CD4-positive, alpha-beta T cell treated with Interleukin-2 at 100 ng/mL for 4 hours (primary cell): ENCODE results near the gene SLC25A21.

ENCODE experiments used
- DNase-seq: peaks from one replicate; pipeline ENCODE4 v3.0.0-alpha.2; 2020; ENCODE audit warnings: low spot score

SLC25A21 gene

DNA sequence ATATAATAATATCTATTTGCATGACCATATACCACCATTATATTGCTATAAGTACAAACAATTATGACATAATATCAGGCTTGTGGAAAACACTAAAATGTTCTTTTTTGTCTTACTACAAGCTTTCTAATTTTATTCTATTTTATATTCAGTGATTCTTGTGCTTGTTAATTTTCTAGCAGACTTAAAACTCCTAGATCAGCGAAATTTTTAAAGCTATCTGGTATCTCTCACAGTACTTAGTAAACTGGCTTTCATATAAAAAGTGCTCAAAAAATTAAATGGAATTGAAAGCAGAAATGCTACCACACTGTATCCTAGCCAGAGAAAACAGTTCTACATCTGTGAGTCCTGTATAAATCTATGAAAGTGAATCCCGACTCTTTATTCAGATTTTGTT lies 405.4 kb downstream of the SLC25A21 start:
- DNase-seq, result no peak

DNA sequence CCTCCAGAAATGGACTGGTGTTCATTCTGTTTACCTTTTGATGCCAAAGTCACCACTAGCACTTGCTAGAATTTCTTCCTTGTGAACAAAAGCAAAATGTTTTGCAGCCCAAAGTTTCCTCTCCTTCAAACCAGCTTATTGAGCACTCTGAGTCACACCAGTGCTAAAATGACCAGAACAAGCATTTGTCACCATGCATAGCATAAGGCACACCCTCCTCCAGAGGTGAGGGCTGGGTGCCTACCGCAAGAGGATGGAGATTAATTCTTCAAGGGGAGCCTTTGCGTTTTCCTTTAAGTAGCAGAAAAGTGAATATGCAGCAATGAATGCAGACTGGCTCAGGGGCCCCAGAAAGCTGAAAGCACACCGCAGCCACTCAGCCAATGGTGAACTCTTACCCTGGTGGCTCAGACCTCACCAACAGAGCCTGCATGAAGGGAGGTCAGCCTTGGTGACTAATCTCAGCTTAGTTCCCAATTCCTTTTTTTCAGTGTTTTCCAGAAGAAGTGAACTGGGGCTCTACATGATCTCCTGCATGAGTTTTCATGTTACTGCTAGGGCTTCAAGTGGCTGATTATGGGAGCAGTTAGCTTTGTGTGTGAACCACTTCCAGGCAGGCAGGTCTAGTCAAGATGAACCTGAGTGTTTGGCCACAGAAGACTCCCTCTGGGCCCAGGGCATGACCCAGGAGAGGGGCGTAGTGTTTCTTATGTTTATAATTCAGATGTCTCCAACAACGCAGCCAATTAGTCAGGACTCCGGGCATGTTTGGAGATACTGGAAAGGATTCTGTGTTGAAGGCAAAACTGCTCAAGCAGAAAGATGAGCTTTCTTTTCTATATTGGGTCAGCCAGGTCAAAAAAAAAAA lies 414.4 kb downstream of the SLC25A21 start:
- DNase-seq, result no peak

DNA sequence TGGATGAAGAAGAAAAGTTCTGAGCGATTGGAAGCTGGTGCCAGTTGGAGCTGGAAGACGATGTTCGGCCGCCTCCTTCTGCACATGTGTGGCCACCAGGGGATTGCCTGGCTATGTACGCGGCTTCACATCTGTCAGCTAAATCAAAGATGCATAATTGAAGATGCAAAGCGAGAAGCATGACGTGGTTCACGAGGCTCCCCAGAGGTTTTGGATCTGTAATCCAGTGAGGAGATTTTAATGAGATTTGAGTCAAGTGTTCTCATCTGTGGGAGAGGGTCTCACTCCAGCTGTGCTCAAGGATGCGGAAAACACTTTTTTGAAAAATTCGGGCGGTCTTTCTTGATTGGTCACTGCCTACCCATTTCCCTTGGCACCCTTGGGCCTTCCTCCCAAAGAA lies 416.2 kb downstream of the SLC25A21 start:
- DNase-seq, result no peak

DNA sequence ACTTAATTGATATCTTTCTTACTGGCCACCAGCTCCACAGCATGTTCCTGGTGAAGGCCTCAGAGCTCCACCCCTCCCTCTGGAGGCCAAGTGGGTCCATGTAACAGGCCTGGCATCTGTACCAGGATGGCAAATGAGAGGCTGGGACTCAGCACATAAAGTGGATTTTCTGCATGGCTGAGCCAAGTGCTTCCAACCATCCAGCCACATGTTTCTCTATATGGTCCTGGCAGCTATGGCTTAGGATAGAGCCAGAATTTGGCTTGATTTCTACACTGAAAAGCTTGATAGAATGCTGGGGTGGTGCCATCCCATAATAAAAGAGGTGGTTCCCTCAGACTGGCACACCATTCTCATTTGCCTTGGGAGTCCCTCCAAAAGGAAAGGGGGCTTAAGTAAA lies 416.6 kb downstream of the SLC25A21 start:
- no peak for DNase-seq

DNA sequence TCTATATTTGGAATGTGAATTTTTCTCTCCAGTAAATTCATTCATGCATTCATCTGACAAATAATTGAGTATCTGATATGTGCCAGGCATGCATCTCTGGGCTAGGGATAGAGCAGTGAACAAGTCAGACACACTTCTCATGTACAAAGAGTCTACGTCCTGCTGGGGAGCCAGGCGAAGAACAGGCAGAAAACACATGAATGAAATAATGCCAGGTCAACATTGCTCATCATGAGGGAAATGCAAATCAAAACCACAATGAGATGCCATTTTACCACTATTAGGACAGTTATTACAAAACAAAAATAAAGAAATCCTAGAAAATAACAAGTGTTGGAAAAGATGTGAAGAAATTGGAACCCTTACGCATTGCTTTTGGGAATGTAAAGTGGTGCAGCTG lies 420.5 kb downstream of the SLC25A21 start:
- DNase-seq, result no peak

DNA sequence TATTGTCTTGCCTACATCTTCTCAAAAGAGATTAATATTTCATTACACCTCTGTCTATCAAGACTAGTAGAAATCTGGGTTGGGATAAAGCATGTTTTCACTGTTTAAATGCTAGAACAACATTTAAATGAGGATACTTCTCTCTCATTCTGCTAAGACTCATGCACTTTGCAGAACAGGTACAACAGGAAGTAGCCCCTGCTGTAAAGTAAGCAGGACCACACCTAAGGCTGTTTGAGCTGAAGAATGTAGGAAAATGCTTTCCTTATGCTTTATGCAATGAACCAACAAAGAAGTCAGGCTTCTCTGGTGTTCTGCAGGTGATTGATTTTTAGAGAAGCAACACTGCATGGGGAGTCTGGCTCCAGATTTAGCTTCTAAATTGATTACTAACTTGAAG lies 421.3 kb downstream of the SLC25A21 start:
- no peak for DNase-seq

DNA sequence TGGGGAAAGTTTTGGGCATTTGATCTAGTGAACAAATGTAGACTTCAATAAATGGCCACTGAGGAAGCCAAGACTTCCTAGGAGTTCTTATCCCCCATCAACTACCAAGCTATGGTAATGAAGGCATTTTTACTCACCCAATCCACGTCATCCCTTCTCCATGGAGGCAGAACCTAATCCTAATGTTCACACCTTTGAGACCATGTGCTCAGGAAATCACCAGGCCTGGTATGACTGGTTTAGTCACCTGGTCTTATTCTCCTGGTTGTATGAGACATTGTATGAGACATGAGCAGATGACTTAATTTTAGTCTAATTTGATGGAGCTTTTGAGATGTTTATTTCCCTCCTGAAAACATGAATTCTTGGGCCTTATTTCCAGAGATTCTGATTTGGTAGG lies 422.2 kb downstream of the SLC25A21 start:
- DNase-seq, result no peak

DNA sequence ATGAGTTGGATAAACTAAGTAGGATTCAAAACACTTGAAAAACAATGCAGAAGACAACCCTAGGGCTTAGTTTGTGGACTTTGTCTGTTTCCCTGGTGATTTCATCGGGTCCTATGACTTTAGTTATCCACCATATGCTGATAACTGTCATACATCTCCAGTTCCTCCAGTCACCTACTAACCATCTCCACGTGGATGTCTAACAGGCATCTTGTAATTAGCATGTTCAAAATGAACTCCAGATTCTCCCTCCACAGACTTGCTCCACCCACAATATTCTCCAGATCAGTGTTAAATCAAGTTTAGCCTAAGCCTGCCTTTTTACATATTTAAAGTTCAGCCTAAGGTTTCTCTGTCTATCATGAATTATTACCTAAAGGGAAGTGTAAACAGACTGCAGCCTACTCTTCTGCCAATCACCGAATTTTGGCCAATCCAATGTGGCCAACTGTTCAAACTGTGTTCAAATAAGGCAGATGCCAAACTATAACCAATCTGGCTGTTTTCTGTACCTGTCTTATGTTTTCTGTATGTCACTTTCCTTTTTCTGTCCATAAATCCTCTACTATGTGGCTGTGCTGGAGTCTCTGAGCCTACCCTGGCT lies 423.7 kb downstream of the SLC25A21 start:
- DNase-seq, result no peak

DNA sequence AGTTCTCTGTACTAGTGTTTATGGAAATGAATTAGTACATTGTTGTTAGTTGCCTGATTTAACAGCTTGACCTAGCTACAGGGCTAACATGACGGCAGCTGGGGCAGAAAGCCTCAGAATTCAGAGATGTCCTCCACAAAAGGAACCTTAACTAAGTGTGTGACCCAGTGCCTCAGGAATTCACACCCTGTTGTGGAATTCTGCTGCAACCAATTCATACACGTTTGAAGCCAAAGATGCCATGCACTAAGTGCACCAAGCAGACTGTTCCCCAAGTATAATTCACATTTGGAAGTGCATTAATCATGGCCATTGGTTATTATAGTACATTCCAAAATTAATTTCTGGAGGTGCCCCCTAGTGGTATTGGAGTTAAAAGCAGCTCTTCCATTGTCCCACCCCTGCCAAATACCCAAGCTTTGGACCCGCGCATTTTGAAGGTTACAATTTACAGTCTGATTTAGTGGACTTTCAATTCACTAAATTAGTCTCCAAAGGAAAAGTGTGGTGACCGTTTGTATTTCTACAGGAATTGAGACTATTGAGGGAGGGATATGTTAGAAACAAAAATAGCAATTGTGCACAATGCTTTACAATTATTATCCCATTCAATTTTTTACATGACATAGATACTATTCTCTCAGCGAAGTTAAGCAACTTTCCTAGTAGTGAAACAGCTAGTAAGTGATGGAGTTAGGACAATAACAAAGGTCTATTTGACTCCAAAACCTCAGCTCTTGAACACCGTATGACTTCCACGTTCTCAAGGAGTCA lies 424.8 kb downstream of the SLC25A21 start:
- no peak for DNase-seq

DNA sequence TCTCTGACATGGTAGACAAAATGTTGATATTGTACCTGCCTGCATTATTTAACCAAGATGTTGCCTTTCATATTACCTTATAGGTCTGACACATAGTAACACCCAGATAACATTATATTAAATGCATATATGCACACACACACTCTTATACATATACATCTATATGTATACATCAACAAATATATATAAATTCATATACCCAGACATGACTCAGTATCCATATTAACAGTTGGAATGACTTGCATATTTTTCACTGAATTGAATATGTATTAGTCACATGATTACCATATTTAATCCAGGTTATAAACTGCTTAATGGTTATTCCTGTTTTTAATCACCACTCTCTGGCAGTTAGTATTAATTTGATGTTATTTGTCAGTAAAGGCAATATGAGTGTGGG lies 425.5 kb downstream of the SLC25A21 start:
- DNase-seq, result no peak

DNA sequence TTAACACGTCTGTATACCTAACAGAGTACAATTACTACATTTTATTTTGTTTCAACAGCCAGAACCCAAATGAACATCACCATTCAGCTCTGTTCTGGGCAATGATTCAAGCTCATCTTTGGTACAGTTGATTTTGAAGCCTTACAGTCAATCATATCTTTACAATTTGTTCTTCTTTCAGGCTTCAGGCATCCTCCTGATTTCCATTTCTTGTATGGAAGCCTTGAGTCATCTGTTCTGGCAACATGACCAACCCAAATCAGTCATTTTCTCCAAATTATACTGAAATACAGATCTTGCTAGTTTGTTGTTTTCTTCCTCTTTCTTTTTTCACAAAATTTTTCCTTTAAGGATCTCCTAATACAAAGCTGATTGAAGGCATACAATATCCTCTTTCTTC lies 430.5 kb downstream of the SLC25A21 start:
- no peak for DNase-seq

DNA sequence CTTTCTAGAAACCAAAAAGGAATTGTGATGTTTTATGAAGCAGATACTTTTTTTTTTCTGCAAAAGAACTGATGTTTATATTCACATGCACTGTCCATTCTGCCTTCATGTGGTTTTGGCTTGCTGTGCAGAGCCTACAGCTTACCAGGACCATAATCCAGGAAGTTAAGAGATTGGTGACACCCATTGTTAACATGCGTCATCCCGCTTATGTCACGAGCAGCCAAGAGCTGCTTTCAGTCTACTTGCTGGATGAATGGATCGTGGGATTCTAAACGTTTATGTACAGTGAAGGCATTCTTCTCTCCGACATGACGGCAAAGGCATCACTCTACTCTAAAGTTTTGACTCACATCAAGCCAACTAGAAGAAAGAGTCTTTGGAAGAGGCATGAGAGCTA lies 434.1 kb downstream of the SLC25A21 start:
- DNase-seq, result no peak

DNA sequence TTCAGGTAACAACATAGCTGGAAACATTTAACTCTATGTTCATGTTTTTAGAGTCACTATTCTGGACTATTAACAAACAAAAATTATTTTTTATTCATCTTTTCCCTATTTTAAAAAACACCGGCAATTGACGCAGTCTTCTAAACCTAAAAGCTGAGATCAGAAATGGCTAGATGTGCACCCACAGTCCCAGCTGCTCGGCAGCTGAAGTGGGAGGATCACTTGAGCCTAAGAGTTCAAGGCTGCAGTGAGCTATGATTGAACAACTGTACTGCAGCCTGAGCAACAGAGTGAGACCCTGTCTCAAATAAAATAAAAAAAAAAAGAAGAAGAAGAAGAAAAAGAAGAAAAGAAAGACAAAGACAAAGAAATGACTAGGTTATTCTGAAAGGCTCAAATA lies 446.3 kb downstream of the SLC25A21 start:
- DNase-seq, result no peak

DNA sequence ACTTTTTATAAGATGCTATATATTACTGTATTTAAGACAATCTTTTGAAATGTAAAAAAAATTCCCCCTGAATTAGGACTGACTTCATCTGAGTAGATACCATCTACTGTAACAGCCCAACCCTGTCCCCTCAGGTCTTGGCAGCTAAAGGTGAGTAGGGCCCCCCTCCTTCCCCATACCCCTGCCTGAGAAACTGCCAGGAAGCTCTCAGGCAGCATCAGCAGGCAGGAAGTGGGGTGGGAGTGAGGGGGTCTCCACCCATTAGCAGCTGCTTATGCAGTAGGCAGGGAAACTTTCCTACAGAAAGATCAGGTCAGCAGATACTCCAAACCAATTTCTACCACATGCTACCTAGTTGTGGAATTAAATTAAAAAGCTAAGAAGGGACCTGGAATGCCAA lies 448.2 kb downstream of the SLC25A21 start:
- no peak for DNase-seq

DNA sequence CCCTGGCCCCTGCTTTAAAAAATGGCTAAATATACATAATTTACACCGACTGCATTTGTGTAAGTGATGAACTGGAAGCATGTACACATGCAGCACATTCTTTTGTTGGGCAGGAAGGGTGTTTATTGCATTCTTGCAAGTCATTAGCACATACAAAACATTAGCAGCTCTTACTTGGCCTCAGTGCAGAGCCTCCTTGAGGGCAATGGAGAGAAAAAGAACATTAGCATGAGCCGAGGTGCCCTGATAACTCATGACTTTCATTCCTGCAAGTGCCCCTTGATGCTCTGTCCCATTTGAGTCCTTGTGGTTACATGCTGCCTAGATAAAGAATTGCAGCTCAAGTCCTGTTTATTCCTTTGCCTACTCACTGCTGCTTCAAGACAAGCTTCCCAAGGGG lies 448.9 kb downstream of the SLC25A21 start:
- no peak for DNase-seq

DNA sequence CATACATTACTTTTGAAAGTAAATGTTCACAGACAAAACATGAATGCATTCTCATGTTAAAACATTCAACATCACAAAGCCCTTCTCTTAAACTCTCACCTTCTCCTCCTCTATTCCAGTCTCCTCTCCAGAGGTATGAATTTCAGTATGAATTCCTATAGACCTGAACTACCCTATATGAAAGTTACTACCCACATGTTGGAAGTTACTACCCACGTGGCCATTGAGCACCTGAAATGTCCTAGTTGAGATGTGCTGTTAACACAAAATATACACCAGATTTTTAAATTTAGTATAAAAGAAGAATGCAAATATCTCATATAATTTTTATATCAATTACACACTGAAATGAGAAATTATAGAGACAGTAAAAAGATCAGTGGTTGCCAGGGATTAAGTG lies 450.5 kb downstream of the SLC25A21 start:
- DNase-seq, result no peak

DNA sequence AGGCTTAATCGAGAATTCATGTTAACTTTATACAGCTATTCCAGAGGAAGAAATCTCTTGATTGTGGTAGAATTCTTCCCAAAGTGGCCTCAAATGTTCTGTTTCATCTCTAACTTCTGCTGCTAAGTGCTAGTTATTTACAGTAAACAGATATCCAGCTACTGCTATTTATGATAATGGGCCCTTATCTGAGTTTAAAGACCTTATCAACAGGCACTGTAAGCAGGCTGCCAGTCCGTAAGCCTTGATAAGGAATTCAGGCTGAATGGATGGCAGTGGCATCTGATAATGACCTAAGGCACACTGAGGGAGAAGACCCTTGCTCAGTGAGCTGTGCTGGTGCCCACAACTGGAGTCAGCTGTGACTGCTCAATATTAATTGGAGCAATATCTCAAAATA lies 451.7 kb downstream of the SLC25A21 start:
- DNase-seq, result no peak

DNA sequence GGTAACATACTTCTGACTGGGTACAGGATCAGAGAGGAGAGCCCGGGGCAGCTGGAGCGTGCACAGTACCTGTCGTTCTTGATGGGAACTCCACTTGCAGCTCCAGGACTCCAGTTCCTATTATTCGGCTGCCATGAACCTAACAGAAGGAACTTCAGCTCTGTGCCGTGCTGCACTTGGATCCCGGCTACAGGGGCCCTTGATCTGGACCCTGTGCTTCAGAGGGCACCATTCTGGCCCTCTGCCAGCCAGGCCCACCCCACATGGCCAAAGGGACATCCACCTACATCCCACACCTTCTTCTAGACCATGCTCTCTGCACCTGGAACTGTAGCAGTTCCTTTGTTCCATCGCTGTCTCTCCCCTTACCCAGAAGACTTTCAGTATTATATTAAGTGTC lies 452.6 kb downstream of the SLC25A21 start:
- DNase-seq, result no peak

DNA sequence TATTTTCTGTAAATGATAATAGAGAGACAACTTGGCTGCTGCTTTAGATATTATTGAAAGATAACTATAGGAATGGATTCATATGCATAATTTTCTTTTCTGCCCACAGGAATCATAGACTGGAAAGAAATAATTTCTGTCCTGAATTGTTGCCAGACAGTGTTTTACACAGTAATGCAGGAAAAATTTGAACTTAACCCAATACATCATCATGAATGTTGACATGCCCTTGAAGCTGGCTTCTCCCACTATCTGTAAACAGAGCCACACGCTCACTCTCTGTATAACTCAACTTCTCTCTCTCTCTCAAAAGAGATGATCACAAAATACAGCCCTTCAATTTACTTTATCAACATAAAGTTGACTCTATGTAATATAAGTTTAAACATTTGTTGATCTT lies 454.2 kb downstream of the SLC25A21 start:
- DNase-seq, result no peak

DNA sequence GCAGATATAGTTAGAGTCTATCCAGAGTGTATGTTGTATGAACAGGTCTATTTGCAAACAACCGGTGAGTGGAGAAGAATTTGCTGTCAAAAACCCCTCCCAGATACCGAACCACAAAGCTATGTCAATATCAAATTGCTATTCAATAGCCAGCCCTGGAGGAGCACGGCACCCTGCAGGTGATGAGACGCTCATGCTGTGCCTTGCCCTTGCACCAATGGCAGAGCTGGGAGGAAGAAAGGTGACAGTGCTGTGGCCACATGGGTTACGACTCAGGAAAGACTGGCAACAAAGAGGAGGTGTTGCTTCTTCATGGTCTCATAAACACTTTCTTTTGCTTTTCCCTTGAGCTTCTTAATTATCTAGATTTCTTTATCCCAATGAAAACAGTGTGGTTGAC lies 455.0 kb downstream of the SLC25A21 start:
- DNase-seq, result no peak

DNA sequence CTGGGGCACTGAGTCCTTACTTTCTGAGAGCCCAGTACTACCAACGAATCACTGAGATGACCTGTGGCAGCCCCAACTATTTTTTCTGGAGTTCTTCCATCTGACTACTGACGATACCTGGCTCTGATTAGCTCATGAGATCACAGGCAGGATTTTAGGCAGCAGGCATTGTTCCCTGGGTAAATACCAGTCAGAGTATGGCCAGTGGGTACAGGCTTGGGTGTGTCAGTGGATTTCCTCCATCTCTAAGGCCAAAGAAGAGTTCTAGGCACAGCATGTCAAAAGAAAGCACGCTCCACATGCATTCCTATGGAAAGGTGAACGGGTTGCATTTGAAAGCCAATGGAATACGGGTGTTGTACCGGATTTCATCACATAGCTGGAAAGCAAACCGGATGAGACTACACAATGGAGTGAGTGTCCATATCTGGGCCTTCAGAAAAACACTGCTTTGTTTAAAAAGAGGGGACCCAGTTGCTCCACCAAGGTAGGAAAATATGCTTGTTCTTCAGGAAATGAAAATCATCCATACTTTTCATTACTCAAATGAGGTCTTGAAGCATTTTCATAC lies 455.7 kb downstream of the SLC25A21 start:
- no peak for DNase-seq

DNA sequence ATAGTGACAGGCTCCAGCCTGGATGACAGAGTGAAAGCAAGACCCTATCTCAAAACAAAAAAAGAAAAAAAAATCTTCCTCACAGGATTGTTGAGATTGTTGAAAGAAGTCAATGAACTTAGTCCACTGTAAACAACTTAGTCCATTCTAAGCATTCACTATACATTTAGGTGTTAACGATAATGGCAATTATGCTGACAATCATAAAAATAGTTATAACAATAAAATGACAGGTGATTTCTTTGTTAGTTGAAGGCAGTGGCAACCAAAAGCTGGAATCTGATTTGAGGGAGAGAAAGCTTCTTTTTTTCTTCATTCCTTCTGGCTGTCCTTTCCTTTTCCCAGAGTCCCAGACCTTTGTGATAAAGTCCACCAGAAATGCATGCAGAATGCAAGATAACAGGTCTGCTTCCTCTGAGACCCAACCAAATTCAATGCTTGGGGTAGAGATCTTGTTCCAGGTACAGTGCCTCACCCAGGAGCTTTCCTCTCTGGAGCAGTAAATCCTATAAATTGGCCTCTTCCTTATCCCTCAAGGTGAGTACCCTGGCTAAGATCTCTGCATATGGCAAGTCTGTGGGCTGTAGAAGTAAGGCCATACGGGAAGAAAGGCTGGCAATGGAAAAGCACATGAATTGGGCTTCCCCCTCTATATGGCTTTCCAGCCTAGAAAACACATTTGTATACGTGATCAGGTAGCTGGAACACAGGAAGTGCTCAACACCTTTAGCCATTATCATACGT lies 458.3 kb downstream of the SLC25A21 start:
- no peak for DNase-seq
